ENCODE measurements around the gene NRN1. TPM values are rescaled to one million over a fixed set of nuclear protein-coding genes. Genes with fewer than 3 reads are reported as not detected.

The NRN1 gene
- total RNA-seq, 1 donor from 2014 or later: 0.82 TPM

DNA sequence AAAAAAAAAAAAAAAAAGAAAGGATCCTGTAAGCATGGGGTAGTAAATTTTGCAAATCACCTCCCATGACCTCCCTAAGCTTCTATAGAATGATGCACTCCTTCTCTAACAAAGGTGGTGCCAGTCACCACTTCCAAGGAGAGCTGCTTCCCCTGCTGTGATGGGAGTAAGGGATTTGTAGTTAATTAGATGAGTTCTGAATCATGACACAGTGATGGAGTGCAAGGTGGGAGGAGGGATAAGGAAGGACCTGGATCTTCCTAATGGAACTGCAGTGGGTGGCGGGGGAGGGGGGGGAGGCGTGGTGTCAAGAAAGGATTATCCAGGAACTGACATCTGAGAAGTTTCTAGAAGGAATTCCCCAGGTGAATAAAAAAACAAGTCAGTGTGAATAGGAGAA lies 47.8 kb downstream of the NRN1 start:
- Histone ChIP-seq H3K4me1 (ENCODE audit: insufficient read depth, low read length) (no peaks in the 10 kb centered on the region), H3K4me3 (ENCODE audit: insufficient read depth, low read depth, low read length) (no peak overlapping the region), H3K79me2 (ENCODE audit: insufficient read depth, low read length) (no peaks in the 10 kb centered on the region), H3K27me3 (ENCODE audit: insufficient read depth, low read length) (peaks cover 4% of the 10 kb centered on the region), H3K27ac (ENCODE audit: low read depth, low read length) (no peak overlapping the region), H3K4me2 (ENCODE audit: low read length) (no peak overlapping the region), H2AFZ (ENCODE audit: low read depth, low read length) (no peak overlapping the region), H3K36me3 (ENCODE audit: insufficient read depth, low read length) (no peaks in the 10 kb centered on the region), H4K20me1 (ENCODE audit: insufficient read depth, low read length) (no peaks in the 10 kb centered on the region), H3K9ac (ENCODE audit: low read length) (no peak overlapping the region), H3K9me3 (ENCODE audit: insufficient read depth, low read depth, low read length) (no peaks in the 10 kb centered on the region)
- Mint-ChIP-seq H3K27ac (ENCODE audit: unreplicated experiment) (no peak overlapping the region), H3K36me3 (ENCODE audit: low read depth, unreplicated experiment) (peaks cover 2% of the 10 kb centered on the region), H3K4me1 (ENCODE audit: low read depth, unreplicated experiment) (no peaks in the 10 kb centered on the region), H3K4me3 (ENCODE audit: unreplicated experiment) (no peak overlapping the region), H3K27me3 (ENCODE audit: low read depth, unreplicated experiment) (peaks cover 8% of the 10 kb centered on the region), H3K9me3 (ENCODE audit: unreplicated experiment) (no peaks in the 10 kb centered on the region)
- TF ChIP-seq EZH2 (IDR thresholded peaks at IDR 0.05; ENCODE audit: insufficient read depth, low read length): no peak
- DNase-seq (ENCODE audit: low read depth): no peak
- FAIRE-seq: no peak

DNA sequence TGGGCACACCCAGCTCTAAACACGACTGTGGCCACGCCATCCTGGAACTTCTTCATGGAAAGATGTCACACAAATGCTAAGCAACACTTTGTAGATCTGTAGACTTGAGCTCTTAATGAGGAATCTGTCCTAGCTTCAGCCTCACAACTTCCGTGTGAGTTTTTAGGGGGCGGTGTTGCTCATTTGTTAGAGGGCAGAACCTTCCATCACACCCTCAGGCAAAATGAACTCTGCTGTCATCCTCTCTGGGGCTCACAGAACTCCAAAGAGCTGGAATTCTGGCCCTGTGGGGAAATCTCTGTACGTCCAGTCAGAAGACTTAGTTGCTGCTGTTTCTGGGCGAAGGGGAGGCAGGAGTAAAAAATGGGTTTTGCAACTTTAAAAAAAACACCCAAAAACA lies 49.8 kb downstream of the NRN1 start:
- Histone ChIP-seq H3K9me3 (ENCODE audit: insufficient read depth, low read depth, low read length) (no peaks in the 10 kb centered on the region), H3K27ac (ENCODE audit: low read depth, low read length) (no peak overlapping the region), H4K20me1 (ENCODE audit: insufficient read depth, low read length) (no peaks in the 10 kb centered on the region), H3K4me3 (ENCODE audit: insufficient read depth, low read depth, low read length) (no peak overlapping the region), H3K36me3 (ENCODE audit: insufficient read depth, low read length) (no peaks in the 10 kb centered on the region), H3K9ac (ENCODE audit: low read length) (no peak overlapping the region), H3K4me1 (ENCODE audit: insufficient read depth, low read length) (no peaks in the 10 kb centered on the region), H3K27me3 (ENCODE audit: insufficient read depth, low read length) (peaks cover 4% of the 10 kb centered on the region), H3K79me2 (ENCODE audit: insufficient read depth, low read length) (no peaks in the 10 kb centered on the region), H2AFZ (ENCODE audit: low read depth, low read length) (no peak overlapping the region), H3K4me2 (ENCODE audit: low read length) (no peak overlapping the region)
- FAIRE-seq: no peak
- Mint-ChIP-seq H3K9me3 (ENCODE audit: unreplicated experiment) (no peaks in the 10 kb centered on the region), H3K4me3 (ENCODE audit: unreplicated experiment) (no peak overlapping the region), H3K27me3 (ENCODE audit: low read depth, unreplicated experiment) (peaks cover 12% of the 10 kb centered on the region), H3K4me1 (ENCODE audit: low read depth, unreplicated experiment) (peaks cover 2% of the 10 kb centered on the region), H3K36me3 (ENCODE audit: low read depth, unreplicated experiment) (no peaks in the 10 kb centered on the region), H3K27ac (ENCODE audit: unreplicated experiment) (no peak overlapping the region)
- no peak for DNase-seq (ENCODE audit: low read depth)
- TF ChIP-seq, protein P1, sequence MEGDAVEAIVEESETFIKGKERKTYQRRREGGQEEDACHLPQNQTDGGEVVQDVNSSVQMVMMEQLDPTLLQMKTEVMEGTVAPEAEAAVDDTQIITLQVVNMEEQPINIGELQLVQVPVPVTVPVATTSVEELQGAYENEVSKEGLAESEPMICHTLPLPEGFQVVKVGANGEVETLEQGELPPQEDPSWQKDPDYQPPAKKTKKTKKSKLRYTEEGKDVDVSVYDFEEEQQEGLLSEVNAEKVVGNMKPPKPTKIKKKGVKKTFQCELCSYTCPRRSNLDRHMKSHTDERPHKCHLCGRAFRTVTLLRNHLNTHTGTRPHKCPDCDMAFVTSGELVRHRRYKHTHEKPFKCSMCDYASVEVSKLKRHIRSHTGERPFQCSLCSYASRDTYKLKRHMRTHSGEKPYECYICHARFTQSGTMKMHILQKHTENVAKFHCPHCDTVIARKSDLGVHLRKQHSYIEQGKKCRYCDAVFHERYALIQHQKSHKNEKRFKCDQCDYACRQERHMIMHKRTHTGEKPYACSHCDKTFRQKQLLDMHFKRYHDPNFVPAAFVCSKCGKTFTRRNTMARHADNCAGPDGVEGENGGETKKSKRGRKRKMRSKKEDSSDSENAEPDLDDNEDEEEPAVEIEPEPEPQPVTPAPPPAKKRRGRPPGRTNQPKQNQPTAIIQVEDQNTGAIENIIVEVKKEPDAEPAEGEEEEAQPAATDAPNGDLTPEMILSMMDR (IDR thresholded peaks at IDR 0.05; ENCODE audit: insufficient read depth, low read depth, low read length): no peak
- TF ChIP-seq EZH2 (IDR thresholded peaks at IDR 0.05; ENCODE audit: insufficient read depth, low read length): no peak

DNA sequence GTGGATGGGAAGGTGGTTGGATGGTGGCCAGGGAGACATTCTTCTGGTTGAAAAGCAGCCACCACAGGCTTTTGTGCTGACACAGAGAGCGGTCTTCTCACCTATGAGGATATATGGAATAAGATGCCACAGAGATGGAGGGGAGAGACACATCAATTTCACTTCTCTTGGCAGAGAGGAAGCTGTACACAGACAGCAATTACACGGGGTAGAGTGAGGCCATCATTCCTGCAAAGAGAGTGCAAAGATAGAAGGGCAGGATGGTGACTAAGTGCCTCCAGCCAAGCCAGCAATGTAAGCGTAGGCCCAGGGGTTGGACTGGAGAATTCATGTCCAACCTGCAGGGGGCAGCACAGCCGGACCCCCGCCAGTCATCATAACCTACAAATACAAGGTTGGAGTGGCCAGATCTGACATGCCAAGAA lies 56.4 kb downstream of the NRN1 start:
- Histone ChIP-seq H3K9me3 (ENCODE audit: insufficient read depth, low read depth, low read length) (no peaks in the 10 kb centered on the region), H3K4me2 (ENCODE audit: low read length) (no peak overlapping the region), H3K79me2 (ENCODE audit: insufficient read depth, low read length) (no peaks in the 10 kb centered on the region), H3K27ac (ENCODE audit: low read depth, low read length) (no peak overlapping the region), H3K36me3 (ENCODE audit: insufficient read depth, low read length) (no peaks in the 10 kb centered on the region), H3K4me3 (ENCODE audit: insufficient read depth, low read depth, low read length) (no peak overlapping the region), H4K20me1 (ENCODE audit: insufficient read depth, low read length) (no peaks in the 10 kb centered on the region), H3K9ac (ENCODE audit: low read length) (no peak overlapping the region), H3K4me1 (ENCODE audit: insufficient read depth, low read length) (no peaks in the 10 kb centered on the region), H2AFZ (ENCODE audit: low read depth, low read length) (no peak overlapping the region), H3K27me3 (ENCODE audit: insufficient read depth, low read length) (peaks cover 2% of the 10 kb centered on the region)
- no peak for FAIRE-seq
- Mint-ChIP-seq H3K4me1 (ENCODE audit: low read depth, unreplicated experiment) (peaks cover 5% of the 10 kb centered on the region), H3K36me3 (ENCODE audit: low read depth, unreplicated experiment) (no peaks in the 10 kb centered on the region), H3K4me3 (ENCODE audit: unreplicated experiment) (no peak overlapping the region), H3K9me3 (ENCODE audit: unreplicated experiment) (no peaks in the 10 kb centered on the region), H3K27me3 (ENCODE audit: low read depth, unreplicated experiment) (peaks cover 3% of the 10 kb centered on the region), H3K27ac (ENCODE audit: unreplicated experiment) (no peak overlapping the region)
- peak; percentile 34 for DNase-seq (ENCODE audit: low read depth)
- no peak for TF ChIP-seq EZH2 (IDR thresholded peaks at IDR 0.05; ENCODE audit: insufficient read depth, low read length)
- TF ChIP-seq, protein P1 (IDR thresholded peaks at IDR 0.05; ENCODE audit: insufficient read depth, low read depth, low read length): peak; percentile 33
